Breast epithelium (tissue), 4 donors: ENCODE results near the gene CISH. TPM values are rescaled to one million over a fixed set of nuclear protein-coding genes. Genes with fewer than 3 reads are reported as not detected.

ENCODE experiments used
- DNase-seq, 2 donors: peaks; one replicate each; pipeline ENCODE4 v3.0.0-alpha.2; 2019; ENCODE audit warnings: low spot score in 2 of 2
- H3K27ac ChIP-seq, 2 donors: fragments of 200-600 bp; sonication (generic) in 1 of 2; one replicate each; pipeline ENCODE4 v1.5.1; 2016 to 2019; ENCODE audit warnings: mild to moderate bottlenecking in 1 of 2
- H3K27me3 ChIP-seq, 2 donors: fragments of 200-600 bp; sonication (generic) in 1 of 2; one replicate each; pipeline versions ENCODE4 v1.5.1 to v1.6.0; 2017 to 2019; ENCODE audit warnings: control low read depth in 1 of 2, mild to moderate bottlenecking in 1 of 2
- H3K36me3 ChIP-seq: fragments of 200-600 bp; one replicate; pipeline ENCODE4 v1.5.1; 2019
- H3K4me1 ChIP-seq, 2 donors: fragments of 200-600 bp; sonication (generic); one replicate each; pipeline ENCODE4 v1.5.1; 2016 to 2019; ENCODE audit warnings: control low read depth in 1 of 2
- H3K4me3 ChIP-seq, 3 donors: fragments of 200-600 bp; sonication (generic); 1 replicate in 2 of 3; 2 replicates in 1 of 3; pipeline ENCODE4 v1.5.1; 2016 to 2019; ENCODE audit warnings: mild to moderate bottlenecking in 3 of 3, moderate library complexity in 2 of 3
- H3K9me3 ChIP-seq, 2 donors: fragments of 200-600 bp; sonication (generic) in 1 of 2; one replicate each; pipeline ENCODE4 v1.5.1; 2016 to 2019; ENCODE audit warnings: control low read depth in 1 of 2
- POLR2A ChIP-seq: fragments of 450-650 bp; IDR thresholded peaks from one replicate; pipeline ENCODE4 v1.6.1; 2016; ENCODE audit warnings: antibody characterized with exemption, mild to moderate bottlenecking, moderate library complexity
- POLR2AphosphoS5 ChIP-seq, 3 donors: sonication (generic); formaldehyde crosslinking; IDR thresholded peaks; one replicate each; pipeline ENCODE4 v1.6.1; 2017; ENCODE audit warnings: antibody characterized with exemption in 3 of 3
- intact Hi-C: fragments of 100-400 bp; cut with DNase I; formaldehyde crosslinking; loops from one replicate; pipeline ENCODE4 v1.15.1; 2023; ENCODE audit warnings: low total_unique reads
- total RNA-seq, 3 donors: library from RNA; depleted of rRNA; stranded (reverse); fragments of >200 nt; gene quantifications; one replicate each; pipeline ENCODE4 v1.1.0, GENCODE V29; 2016
- TF ChIP-seq, protein P1 (sequence below), 3 donors: fragments of 450-650 bp; IDR thresholded peaks; one replicate each; pipeline ENCODE4 v1.5.1; 2016 to 2017; ENCODE audit warnings: antibody characterized with exemption in 3 of 3, mild to moderate bottlenecking in 3 of 3, moderate library complexity in 3 of 3

The CISH gene, protein sequence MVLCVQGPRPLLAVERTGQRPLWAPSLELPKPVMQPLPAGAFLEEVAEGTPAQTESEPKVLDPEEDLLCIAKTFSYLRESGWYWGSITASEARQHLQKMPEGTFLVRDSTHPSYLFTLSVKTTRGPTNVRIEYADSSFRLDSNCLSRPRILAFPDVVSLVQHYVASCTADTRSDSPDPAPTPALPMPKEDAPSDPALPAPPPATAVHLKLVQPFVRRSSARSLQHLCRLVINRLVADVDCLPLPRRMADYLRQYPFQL
- total RNA-seq: 10 to 100 TPM in 2 of 3 donors, 1 to 10 TPM in 1; 5.4 to 29.6 (median 17.4) TPM

- peaks cover 15 to 35% of the 10 kb centered on the region in 2 donors for H3K4me1 ChIP-seq
- H3K9me3 ChIP-seq: no peaks in the 10 kb centered on the region
- intact Hi-C loops: loop anchor here (2.0 to 5.0 kb wide), 2 partner anchors 39 to 776 kb away; partner anchors contain the start of gene MANF
Observed at GRCh38 chr3:50611464-50612233, at the start of gene CISH. Gene CISH, minus strand, starts transcription at chr3:50611774. Its CDS starts 124 bp downstream, at chr3:50611650.

GRCh38 chr3:50660386-50660785 is 48.8 kb upstream of the CISH start:
- intact Hi-C loops: no loop called here
- H3K9me3 ChIP-seq: no peaks in the 10 kb centered on the region
- H3K27me3 ChIP-seq: no peaks in the 10 kb centered on the region
- no peak for DNase-seq
- TF ChIP-seq, protein P1, sequence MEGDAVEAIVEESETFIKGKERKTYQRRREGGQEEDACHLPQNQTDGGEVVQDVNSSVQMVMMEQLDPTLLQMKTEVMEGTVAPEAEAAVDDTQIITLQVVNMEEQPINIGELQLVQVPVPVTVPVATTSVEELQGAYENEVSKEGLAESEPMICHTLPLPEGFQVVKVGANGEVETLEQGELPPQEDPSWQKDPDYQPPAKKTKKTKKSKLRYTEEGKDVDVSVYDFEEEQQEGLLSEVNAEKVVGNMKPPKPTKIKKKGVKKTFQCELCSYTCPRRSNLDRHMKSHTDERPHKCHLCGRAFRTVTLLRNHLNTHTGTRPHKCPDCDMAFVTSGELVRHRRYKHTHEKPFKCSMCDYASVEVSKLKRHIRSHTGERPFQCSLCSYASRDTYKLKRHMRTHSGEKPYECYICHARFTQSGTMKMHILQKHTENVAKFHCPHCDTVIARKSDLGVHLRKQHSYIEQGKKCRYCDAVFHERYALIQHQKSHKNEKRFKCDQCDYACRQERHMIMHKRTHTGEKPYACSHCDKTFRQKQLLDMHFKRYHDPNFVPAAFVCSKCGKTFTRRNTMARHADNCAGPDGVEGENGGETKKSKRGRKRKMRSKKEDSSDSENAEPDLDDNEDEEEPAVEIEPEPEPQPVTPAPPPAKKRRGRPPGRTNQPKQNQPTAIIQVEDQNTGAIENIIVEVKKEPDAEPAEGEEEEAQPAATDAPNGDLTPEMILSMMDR (IDR thresholded peaks at IDR 0.05): no peak
- TF ChIP-seq POLR2A (no peak), POLR2AphosphoS5 (IDR thresholded peaks at IDR 0.05) (no peak)
- no peak overlapping the region for H3K4me3 ChIP-seq
- H3K27ac ChIP-seq: no peak overlapping the region
- H3K36me3 ChIP-seq: no peaks in the 10 kb centered on the region
- no peaks in the 10 kb centered on the region for H3K4me1 ChIP-seq

More at GRCh38 chr3:50611464-50612233, at the start of gene CISH:
- TF ChIP-seq, protein P1 (IDR thresholded peaks at IDR 0.05): peak; percentile 34 to 37 (median 37)
- TF ChIP-seq POLR2AphosphoS5 (IDR thresholded peaks at IDR 0.05) (peak; percentile 73 to 90 (median 79)), POLR2A (peak; percentile 79)
- no peaks in the 10 kb centered on the region for H3K36me3 ChIP-seq
- H3K4me3 ChIP-seq: peak within 1 kb of the TSS; percentile 61 to 95 (median 76)
- peak; percentile 92 to 95 for DNase-seq
- H3K27ac ChIP-seq: peak within 1 kb of the TSS; percentile 91 to 98
- H3K27me3 ChIP-seq: no peaks in the 10 kb centered on the region

DNA sequence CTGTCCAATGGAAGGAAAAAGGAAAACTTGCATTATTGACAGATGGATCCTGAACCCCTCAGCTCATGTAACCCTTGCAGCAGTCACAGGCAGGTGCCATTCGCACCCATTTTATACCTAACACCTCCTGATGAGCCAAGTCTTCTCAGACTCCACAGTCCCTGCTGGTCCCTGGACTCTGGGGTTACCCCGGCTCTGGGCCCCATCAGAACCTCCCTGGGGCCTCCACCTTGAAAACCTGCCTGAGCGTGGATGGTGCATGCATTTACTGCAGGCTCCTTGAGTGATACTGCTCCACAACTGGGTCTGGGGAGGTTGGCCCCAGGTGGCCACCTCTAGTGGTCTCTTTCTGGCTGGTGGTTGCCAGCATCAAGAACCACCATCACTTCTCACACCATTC is 47.3 kb upstream of the CISH start:
- no peak overlapping the region for H3K4me3 ChIP-seq
- no peaks in the 10 kb centered on the region for H3K36me3 ChIP-seq
- TF ChIP-seq POLR2A: no peak
- TF ChIP-seq, protein P1 (IDR thresholded peaks at IDR 0.05): no peak
- no peak for TF ChIP-seq POLR2AphosphoS5 (IDR thresholded peaks at IDR 0.05)
- intact Hi-C loops: no loop called here
- H3K9me3 ChIP-seq: no peaks in the 10 kb centered on the region
- DNase-seq: no peak
- no peaks in the 10 kb centered on the region for H3K27me3 ChIP-seq
- H3K4me1 ChIP-seq: no peaks in the 10 kb centered on the region
- H3K27ac ChIP-seq: no peak overlapping the region

GRCh38 chr3:50658416-50658815 is 46.8 kb upstream of the CISH start:
- Histone ChIP-seq H3K4me1 (no peaks in the 10 kb centered on the region), H3K27me3 (no peaks in the 10 kb centered on the region), H3K9me3 (no peaks in the 10 kb centered on the region), H3K36me3 (no peaks in the 10 kb centered on the region), H3K27ac (no peak overlapping the region), H3K4me3 (no peak overlapping the region)
- DNase-seq: no peak
- intact Hi-C loops: no loop called here
- TF ChIP-seq POLR2AphosphoS5 (IDR thresholded peaks at IDR 0.05): no peak
- TF ChIP-seq POLR2A: no peak
- TF ChIP-seq, protein P1 (IDR thresholded peaks at IDR 0.05): no peak

- intact Hi-C loops: no loop called here
- no peaks in the 10 kb centered on the region for H3K9me3 ChIP-seq
Observed at GRCh38 chr3:50657816-50658215, 46.2 kb upstream of the CISH start.

More at GRCh38 chr3:50657816-50658215, 46.2 kb upstream of the CISH start:
- Histone ChIP-seq H3K27ac (no peak overlapping the region), H3K27me3 (no peaks in the 10 kb centered on the region), H3K36me3 (no peaks in the 10 kb centered on the region), H3K4me3 (no peak overlapping the region), H3K4me1 (no peaks in the 10 kb centered on the region)
- no peak for DNase-seq
- no peak for TF ChIP-seq POLR2AphosphoS5 (IDR thresholded peaks at IDR 0.05)
- no peak for TF ChIP-seq POLR2A
- TF ChIP-seq, protein P1 (IDR thresholded peaks at IDR 0.05): no peak
